HCT116 (cell line): ENCODE results near the gene SHROOM3. TPM values are rescaled to one million over a fixed set of nuclear protein-coding genes. Genes with fewer than 3 reads are reported as not detected.

Source experiments
- ATAC-seq: fragments of 200-7000 bp; cut with Tn5 transposase; 2 replicates; pipeline ENCODE4 v1.9.1; 2020; ENCODE audit warnings: mild to moderate bottlenecking, moderate library complexity
- BruUV-seq: library from RNA; stranded (reverse); fragments of 400-500 nt; replicated peaks from 2 replicates; lab custom pipeline; 2021; lab: Mats Ljungman, UMichigan
- CTCF ChIA-PET: fragments of 300-600 bp; sonication (Branson Sonifier 250); formaldehyde crosslinking; loops from one replicate; lab custom pipeline; 2021; ENCODE audit warnings: antibody characterized with exemption; lab: Charles Lee
- POLR2A ChIA-PET: fragments of 300-600, 350-600 bp; sonication (Branson Sonifier 250); formaldehyde crosslinking; loops from one replicate; lab custom pipeline; 2021; ENCODE audit warnings: antibody characterized with exemption; lab: Charles Lee
- RAD21 ChIA-PET, 2 experiments: fragments of 300-600 bp; sonication (Branson Sonifier 250); formaldehyde crosslinking; loops; one replicate each; lab custom pipeline; 2023; ENCODE audit warnings: low total read pairs in 2 of 2; ENCODE audit not compliant: uncharacterized antibody in 2 of 2, unreplicated experiment in 2 of 2, low non-redundant PET in 1 of 2; lab: Charles Lee
- DNase-seq: peaks from one replicate; pipeline ENCODE4 v3.0.0-alpha.2; 2010; ENCODE audit warnings: low read depth, low spot score
- H2AFZ ChIP-seq: fragments of 200-600 bp; shearing (Covaris generic), sonication (generic); 2 replicates; pipeline ENCODE4 v1.6.1; 2017; ENCODE audit warnings: low read depth, mixed run types, mixed read lengths, antibody characterized with exemption, low read length; ENCODE audit not compliant: poor library complexity, severe bottlenecking
- H3K27ac ChIP-seq: 2 replicates; pipeline ENCODE4 v1.5.1; 2012; ENCODE audit warnings: low read depth, low read length
- H3K27me3 ChIP-seq: fragments of 200-600 bp; sonication (generic); 2 replicates; pipeline ENCODE4 v1.6.1; 2016; ENCODE audit warnings: mixed run types, low read length, mixed read lengths; ENCODE audit not compliant: insufficient read depth
- H3K36me3 ChIP-seq, 2 experiments: fragments of 200-500 bp in 1 of 2; fragments of 200-600 bp in 1 of 2; sonication (Bioruptor generic) in 1 of 2; sonication (generic) in 1 of 2; 2 replicates each; pipeline versions ENCODE4 v1.5.1 to v1.6.1; 2014 to 2016; ENCODE audit warnings: low read length in 2 of 2, inconsistent platforms in 1 of 2, mixed read lengths in 1 of 2, mixed run types in 1 of 2; ENCODE audit not compliant: insufficient read depth in 2 of 2, control insufficient read depth in 1 of 2
- H3K4me1 ChIP-seq, 2 experiments: fragments of 200-600 bp in 1 of 2; sonication (generic) in 1 of 2; 2 replicates each; pipeline versions ENCODE4 v1.5.1 to v1.6.1; 2012 to 2017; ENCODE audit warnings: low read length in 2 of 2, inconsistent platforms in 1 of 2, mild to moderate bottlenecking in 1 of 2, mixed read lengths in 1 of 2, mixed run types in 1 of 2, moderate library complexity in 1 of 2; ENCODE audit not compliant: insufficient read depth in 2 of 2, control insufficient read depth in 1 of 2
- H3K4me2 ChIP-seq: fragments of 200-600 bp; sonication (generic); 2 replicates; pipeline ENCODE4 v1.6.1; 2017; ENCODE audit warnings: mixed run types, low read length, mixed read lengths
- H3K4me3 ChIP-seq, 2 experiments: fragments of 200-600 bp in 1 of 2; sonication (generic) in 1 of 2; replicated peaks in 1 of 2; 2 replicates each; pipeline ENCODE4 v1.5.1; 2011 to 2016; ENCODE audit warnings: low read length in 2 of 2, control low read depth in 1 of 2, low read depth in 1 of 2, mild to moderate bottlenecking in 1 of 2, mixed read lengths in 1 of 2, mixed run types in 1 of 2
- H3K79me2 ChIP-seq: fragments of 200-600 bp; sonication (generic); 2 replicates; pipeline ENCODE4 v1.6.1; 2017; ENCODE audit warnings: mild to moderate bottlenecking, mixed run types, low read length, moderate library complexity, mixed read lengths; ENCODE audit not compliant: insufficient read depth
- H3K9ac ChIP-seq: fragments of 200-600 bp; sonication (generic); 2 replicates; pipeline ENCODE4 v1.6.1; 2016; ENCODE audit warnings: low read length, mixed read lengths
- H3K9me2 ChIP-seq: fragments of 200-600 bp; sonication (generic), shearing (Covaris generic); 2 replicates; pipeline ENCODE4 v1.6.1; 2017; ENCODE audit warnings: mixed run types, mild to moderate bottlenecking, moderate library complexity; ENCODE audit not compliant: insufficient read depth
- H3K9me3 ChIP-seq, 2 experiments: fragments of 200-500 bp in 1 of 2; fragments of 200-600 bp in 1 of 2; sonication (Bioruptor generic) in 1 of 2; sonication (generic) in 1 of 2; 2 replicates each; pipeline ENCODE4 v1.6.1; 2014 to 2017; ENCODE audit warnings: low read length in 2 of 2, mixed read lengths in 2 of 2, inconsistent platforms in 1 of 2, low read depth in 1 of 2, mild to moderate bottlenecking in 1 of 2, mixed run types in 1 of 2, moderate library complexity in 1 of 2; ENCODE audit not compliant: control insufficient read depth in 1 of 2, insufficient read depth in 1 of 2
- H4K20me1 ChIP-seq: fragments of 200-600 bp; sonication (generic), shearing (Covaris generic); 2 replicates; pipeline ENCODE4 v1.6.1; 2017; ENCODE audit warnings: mixed run types, mild to moderate bottlenecking, moderate library complexity; ENCODE audit not compliant: insufficient read depth
- CEBPB ChIP-seq: IDR thresholded peaks from 2 replicates; pipeline ENCODE4 v1.6.1; 2012; ENCODE audit warnings: low read depth
- JUND ChIP-seq: IDR thresholded peaks from 2 replicates; pipeline ENCODE4 v1.6.1; 2012
- YY1 ChIP-seq: IDR thresholded peaks from 2 replicates; pipeline ENCODE4 v1.6.1; 2011; ENCODE audit warnings: low read length, low read depth, moderate library complexity, mild to moderate bottlenecking; ENCODE audit not compliant: insufficient replicate concordance; ENCODE audit errors: extremely low read depth
- intact Hi-C: fragments of 100-400 bp; cut with micrococcal nuclease; formaldehyde crosslinking; loops from 2 replicates; pipeline ENCODE4 v1.10.0; 2022
- total RNA-seq: library from RNA; stranded (reverse); gene quantifications from one replicate; pipeline ENCODE4 v1.2.1, GENCODE V29; 2021; ENCODE audit not compliant: unreplicated experiment
- TF ChIP-seq, protein P1 (sequence below): IDR thresholded peaks from 2 replicates; pipeline ENCODE4 v1.6.1; 2012

SHROOM3 gene
- total RNA-seq, 1 experiment from 2014 or later, result 22.5 TPM

DNA sequence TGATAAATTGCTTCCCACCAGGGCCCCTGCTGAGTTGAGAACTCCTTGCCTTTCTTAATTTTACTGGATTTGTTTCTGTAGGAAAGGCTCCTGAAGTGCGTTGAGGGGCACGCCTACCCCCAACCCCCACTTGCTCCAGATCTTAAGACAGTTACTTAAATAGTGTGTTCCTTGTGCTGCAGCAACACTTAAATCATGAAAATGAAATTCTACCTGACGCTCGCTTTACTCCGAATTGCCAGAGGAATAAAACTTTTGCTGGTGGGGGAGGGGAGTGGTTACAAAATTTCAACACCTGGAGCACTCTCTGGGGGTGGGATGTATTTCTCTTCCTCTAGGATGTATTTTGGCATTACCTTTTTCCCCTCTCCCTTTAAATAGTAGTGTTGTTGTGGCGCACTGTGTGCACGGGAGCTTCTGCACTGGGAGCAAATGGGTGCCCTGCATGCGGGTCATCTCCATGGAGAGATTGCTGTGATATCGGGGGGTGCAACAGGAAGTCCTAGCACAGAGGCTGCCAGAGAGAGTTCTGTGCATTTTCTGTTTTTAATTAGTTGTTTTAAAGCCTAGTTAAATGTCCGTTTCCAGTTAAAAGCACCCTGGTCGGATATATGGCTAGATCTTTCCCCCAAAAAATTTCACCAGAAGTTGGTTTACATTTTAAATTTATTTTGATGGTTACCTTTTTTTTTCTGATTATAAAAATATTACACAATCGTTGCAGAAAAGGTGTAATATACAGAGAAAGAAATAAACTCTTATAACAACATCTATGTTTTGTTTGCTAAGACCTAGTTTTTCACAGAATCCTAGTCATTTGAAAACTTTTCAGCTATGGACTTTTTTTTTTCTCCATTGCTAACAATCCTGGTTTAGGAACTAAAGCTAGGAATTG lies 255.2 kb downstream of the SHROOM3 start:
- no peaks in the 10 kb centered on the region for H3K27me3 ChIP-seq
- intact Hi-C loops, result no loop called here
- H3K4me3 ChIP-seq, result peak overlapping the region; percentile 68 to 77
- no peaks in the 10 kb centered on the region for H3K9me2 ChIP-seq
- ChIA-PET CTCF (no interaction called here), RAD21 (no interaction called here), POLR2A (no interaction called here)
- H2AFZ ChIP-seq, result peak overlapping the region; percentile 20
- H3K27ac ChIP-seq, result peak overlapping the region; percentile 71
- DNase-seq, result no peak
- H4K20me1 ChIP-seq, result no peaks in the 10 kb centered on the region
- peak overlapping the region; percentile 94 for H3K4me2 ChIP-seq
- H3K36me3 ChIP-seq, result no peaks in the 10 kb centered on the region
- H3K9ac ChIP-seq, result peak overlapping the region; percentile 73
- BruUV-seq, result no TSS peak
- ATAC-seq, result peak; percentile 32
- peaks cover 49% of the 10 kb centered on the region for H3K79me2 ChIP-seq
- no peak for TF ChIP-seq YY1
- 0 out of 2 replicates have a peak, but pooled peaks have one; percentile 9 for TF ChIP-seq JUND
- 0 out of 2 replicates have a peak, but pooled peaks have one; percentile 14 for TF ChIP-seq CEBPB
- H3K9me3 ChIP-seq, result no peaks in the 10 kb centered on the region
- peaks cover 2 to 37% of the 10 kb centered on the region in 2 experiments; a peak in 3 of 4 replicates for H3K4me1 ChIP-seq

GRCh38 chr4:76690906-76691275 lies 255.9 kb downstream of the SHROOM3 start:
- DNase-seq (no peak), ATAC-seq (no peak)
- ChIA-PET POLR2A (no interaction called here), RAD21 (no interaction called here), CTCF (no interaction called here)
- Histone ChIP-seq H3K4me2 (peak overlapping the region; percentile 94), H4K20me1 (no peaks in the 10 kb centered on the region), H3K9me2 (no peaks in the 10 kb centered on the region), H3K36me3 (no peaks in the 10 kb centered on the region), H3K79me2 (peaks cover 49% of the 10 kb centered on the region), H3K27ac (no peak overlapping the region), H3K27me3 (no peaks in the 10 kb centered on the region), H3K9ac (no peak overlapping the region), H2AFZ (no peak overlapping the region), H3K4me3 (peak overlapping the region in 1 of 2 experiments; percentile 77; a peak in 1 of 4 replicates), H3K4me1 (peaks cover 2 to 40% of the 10 kb centered on the region in 2 experiments; a peak in 3 of 4 replicates), H3K9me3 (no peaks in the 10 kb centered on the region)
- TSS peak; percentile 60 for BruUV-seq
- intact Hi-C loops, result no loop called here
- TF ChIP-seq JUND, result 0 out of 2 replicates have a peak, but pooled peaks have one; percentile 2
- TF ChIP-seq, protein P1, sequence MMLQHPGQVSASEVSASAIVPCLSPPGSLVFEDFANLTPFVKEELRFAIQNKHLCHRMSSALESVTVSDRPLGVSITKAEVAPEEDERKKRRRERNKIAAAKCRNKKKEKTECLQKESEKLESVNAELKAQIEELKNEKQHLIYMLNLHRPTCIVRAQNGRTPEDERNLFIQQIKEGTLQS, result no peak
- TF ChIP-seq, all 23 proteins: peak for 1
